ENCODE data around the gene SULT1B1. TPM values are rescaled to one million over a fixed set of nuclear protein-coding genes. Genes with fewer than 3 reads are reported as not detected.

The SULT1B1 gene
- total and polyA plus RNA-seq, 2 of the 8 experiments (the other 6 are each of a cell fraction or from before 2014, with no cell fraction given): not detected

DNA sequence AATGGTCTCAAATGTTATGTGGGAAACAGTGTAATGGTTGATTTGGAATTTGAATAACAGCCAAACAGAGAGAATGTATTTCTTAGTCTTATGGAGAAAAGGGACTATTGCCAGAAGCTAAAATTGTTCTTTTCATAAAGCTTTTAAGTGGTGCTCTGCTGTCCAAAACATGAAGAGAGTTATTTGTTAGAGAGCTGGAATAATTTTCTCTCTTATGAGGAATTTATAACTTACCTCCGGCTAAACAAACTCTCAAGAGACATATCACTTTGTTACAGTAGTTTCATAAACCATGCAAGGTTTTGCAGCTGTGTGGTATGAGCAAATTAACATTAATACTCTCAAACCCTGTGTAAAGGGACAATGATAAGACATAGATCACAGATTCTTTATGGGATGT is 28.6 kb downstream of the SULT1B1 start:
- H2AFZ ChIP-seq (ENCODE audit: low read length): no peak overlapping the region
- H3K4ac ChIP-seq (replicated peaks; ENCODE audit: insufficient read length, low read depth, low read length): no peak overlapping the region
- H3K23ac ChIP-seq (ENCODE audit: insufficient read length): no peak overlapping the region
- CTCF ChIA-PET (ENCODE audit: partially characterized antibody): interaction anchor here (0.8 kb wide), 1 partner anchor 149 kb away, joined by 3 read pairs; no protein-coding TSS in a partner anchor
- no peaks in the 10 kb centered on the region for H3K4me1 ChIP-seq (replicated peaks in 1 of 4; ENCODE audit: control insufficient read depth in 3 of 4, insufficient read depth in 4 of 4, low read length in 3 of 4)
- no peak overlapping the region for H2BK15ac ChIP-seq (ENCODE audit: low read length)
- no peaks in the 10 kb centered on the region for H3K23me2 ChIP-seq (ENCODE audit: low read depth, low read length)
- FAIRE-seq (no peak), DNase-seq (ENCODE audit: low read depth in 1 of 2, low spot score in 2 of 2) (no peak)
- no peaks in the 10 kb centered on the region for H3K36me3 ChIP-seq (ENCODE audit: control insufficient read depth in 2 of 4, insufficient read depth in 4 of 4, low read length in 3 of 4)
- no peaks in the 10 kb centered on the region for H3K79me1 ChIP-seq (ENCODE audit: low read depth, low read length)
- H3K79me2 ChIP-seq (ENCODE audit: control insufficient read depth in 1 of 2, insufficient read depth in 2 of 2, low read length in 2 of 2): no peaks in the 10 kb centered on the region
- no peak overlapping the region for H3K14ac ChIP-seq (ENCODE audit: insufficient read length)
- H3K9ac ChIP-seq (replicated peaks in 1 of 4; ENCODE audit: extremely low read depth in 1 of 4, low read depth in 3 of 4, low read length in 3 of 4): no peak overlapping the region
- H4K8ac ChIP-seq (ENCODE audit: extremely low read depth, insufficient read depth, low read length): no peak overlapping the region
- no peak overlapping the region for H2BK5ac ChIP-seq (ENCODE audit: low read depth, low read length)
- H3K27me3 ChIP-seq (replicated peaks in 1 of 4; ENCODE audit: control insufficient read depth in 3 of 4, extremely low read depth in 1 of 4, insufficient read depth in 3 of 4, low read length in 3 of 4): no peaks in the 10 kb centered on the region
- no peak overlapping the region for H2BK120ac ChIP-seq (replicated peaks; ENCODE audit: low read depth, low read length)
- WGBS, 2 experiments (ENCODE audit: extremely low coverage in 1 of 2, insufficient coverage in 1 of 2, insufficient read length in 1 of 2, insufficient replicate concordance in 2 of 2, low coverage in 1 of 2, low lambda C conversion rate in 2 of 2, missing lambda C conversion rate in 1 of 2): 96% methylated on average over 1 of the region's 1 CpG; no CpG with 5 or more reads in 1 of the 2 experiments
- POLR2A ChIA-PET (ENCODE audit: partially characterized antibody): no interaction called here
- no peak overlapping the region for H3K4me3 ChIP-seq (ENCODE audit: extremely low read depth in 1 of 4, insufficient read depth in 2 of 4, low read depth in 3 of 4, low read length in 4 of 4)
- no peak overlapping the region for H3K18ac ChIP-seq (ENCODE audit: extremely low read depth, low read length)
- no peak overlapping the region for H2BK12ac ChIP-seq (ENCODE audit: low read depth, low read length)
- H4K91ac ChIP-seq (replicated peaks; ENCODE audit: insufficient read length, low read length): no peak overlapping the region
- H4K20me1 ChIP-seq (replicated peaks in 1 of 2; ENCODE audit: control insufficient read depth in 1 of 2, insufficient read depth in 2 of 2, low read length in 2 of 2): no peaks in the 10 kb centered on the region
- H2AK5ac ChIP-seq (ENCODE audit: low read depth, low read length): no peak overlapping the region
- no peak overlapping the region for H3K56ac ChIP-seq (replicated peaks; ENCODE audit: insufficient read length, low read depth, low read length)
- no peak overlapping the region for H2BK20ac ChIP-seq (ENCODE audit: low read length)
- H3K4me2 ChIP-seq (ENCODE audit: insufficient read depth in 1 of 2, low read depth in 2 of 2, low read length in 2 of 2): no peak overlapping the region
- no peaks in the 10 kb centered on the region for H3K9me3 ChIP-seq (ENCODE audit: insufficient read depth in 2 of 2, low read depth in 1 of 2, low read length in 1 of 2)
- H3K27ac ChIP-seq (ENCODE audit: low read depth, low read length): no peak overlapping the region
- H4K5ac ChIP-seq (ENCODE audit: insufficient read length, low read depth, low read length): no peak overlapping the region
- TF ChIP-seq CHD2 (IDR thresholded peaks at IDR 0.05; ENCODE audit: low read length): no peak
- TF ChIP-seq CBX5 (IDR thresholded peaks at IDR 0.05; ENCODE audit: low read depth, low read length): no peak
- no peak for TF ChIP-seq RAD21 (IDR thresholded peaks at IDR 0.05 in 1 of 2, conservative IDR thresholded peaks at IDR 0.05 in 1 of 2; ENCODE audit: low read depth in 2 of 2, low read length in 2 of 2)
- no peak for TF ChIP-seq ASH2L (IDR thresholded peaks at IDR 0.05; ENCODE audit: low read length)
- no peak for TF ChIP-seq EZH2 (IDR thresholded peaks at IDR 0.05; ENCODE audit: low read depth, low read length, severe bottlenecking)
- no peak for TF ChIP-seq CBX8 (IDR thresholded peaks at IDR 0.05; ENCODE audit: borderline replicate concordance, low read depth, low read length)
- no peak for TF ChIP-seq BACH1 (IDR thresholded peaks at IDR 0.05; ENCODE audit: low read length)
- TF ChIP-seq SP2 (IDR thresholded peaks at IDR 0.05; ENCODE audit: low read length): no peak
- no peak for TF ChIP-seq RXRA (IDR thresholded peaks at IDR 0.05; ENCODE audit: insufficient read depth, low read depth, low read length)
- TF ChIP-seq SAP30 (IDR thresholded peaks at IDR 0.05; ENCODE audit: insufficient read depth, insufficient replicate concordance, low read length): no peak
- TF ChIP-seq TCF12 (IDR thresholded peaks at IDR 0.05; ENCODE audit: low read depth, low read length): no peak
- no peak for TF ChIP-seq SIN3A (conservative IDR thresholded peaks at IDR 0.05 in 1 of 2, IDR thresholded peaks at IDR 0.05 in 1 of 2; ENCODE audit: low read depth in 1 of 2, low read length in 2 of 2)
- no peak for TF ChIP-seq TAF1 (IDR thresholded peaks at IDR 0.05; ENCODE audit: low read depth, low read length)
- no peak for TF ChIP-seq TBP (IDR thresholded peaks at IDR 0.05; ENCODE audit: low read depth, low read length)
- TF ChIP-seq MAFK (IDR thresholded peaks at IDR 0.05; ENCODE audit: low read depth, low read length): no peak
